ENCODE data around the gene CERCAM.

The CERCAM gene

GRCh38 chr9:128420651-128421481 lies at the start of gene CERCAM:
Gene CERCAM (plus strand): TSS chr9:128420857. CDS start chr9:128420878, 21 bp downstream.
- DNase-seq (ENCODE audit: low read depth in 2 of 2): peak in 1 of 2 donors; percentile 15

- no peak for DNase-seq (ENCODE audit: low read depth in 2 of 2)
These were observed 49.0 kb upstream of the CERCAM start for GRCh38 chr9:128371630-128372117.

GRCh38 chr9:128372188-128372641 lies 48.4 kb upstream of the CERCAM start:
- no peak for DNase-seq (ENCODE audit: low read depth in 2 of 2)

- no peak for DNase-seq (ENCODE audit: low read depth in 2 of 2)
These were observed 47.9 kb upstream of the CERCAM start for GRCh38 chr9:128372784-128373183.

- no peak for DNase-seq (ENCODE audit: low read depth in 2 of 2)
These were observed 46.4 kb upstream of the CERCAM start for GRCh38 chr9:128374221-128374675.

- no peak for DNase-seq (ENCODE audit: low read depth in 2 of 2)
These were observed 44.8 kb upstream of the CERCAM start for GRCh38 chr9:128375865-128376264.

- no peak for DNase-seq (ENCODE audit: low read depth in 2 of 2)
These were observed 38.4 kb upstream of the CERCAM start for GRCh38 chr9:128382261-128382660.

- no peak for DNase-seq (ENCODE audit: low read depth in 2 of 2)
These were observed 37.5 kb upstream of the CERCAM start for GRCh38 chr9:128383007-128383753.

- DNase-seq (ENCODE audit: low read depth in 2 of 2): no peak
These were observed 36.9 kb upstream of the CERCAM start for GRCh38 chr9:128383791-128384190.

GRCh38 chr9:128384801-128385495 lies 35.7 kb upstream of the CERCAM start:
- no peak for DNase-seq (ENCODE audit: low read depth in 2 of 2)

GRCh38 chr9:128385496-128386460 lies 34.9 kb upstream of the CERCAM start:
- DNase-seq (ENCODE audit: low read depth in 2 of 2): no peak

- no peak for DNase-seq (ENCODE audit: low read depth in 2 of 2)
These were observed 32.5 kb upstream of the CERCAM start for GRCh38 chr9:128388150-128388549.

GRCh38 chr9:128389395-128390149 lies 31.1 kb upstream of the CERCAM start:
- DNase-seq (ENCODE audit: low read depth in 2 of 2): no peak

- no peak for DNase-seq (ENCODE audit: low read depth in 2 of 2)
These were observed 30.4 kb upstream of the CERCAM start for GRCh38 chr9:128390150-128390812.

- DNase-seq (ENCODE audit: low read depth in 2 of 2): no peak
These were observed 29.6 kb upstream of the CERCAM start for GRCh38 chr9:128390813-128391711.

- no peak for DNase-seq (ENCODE audit: low read depth in 2 of 2)
These were observed 28.7 kb upstream of the CERCAM start for GRCh38 chr9:128391956-128392301.

GRCh38 chr9:128392302-128393144 lies 28.1 kb upstream of the CERCAM start:
- no peak for DNase-seq (ENCODE audit: low read depth in 2 of 2)
